Activated naive CD8-positive, alpha-beta T cell (primary cell): ENCODE data around the gene CIDEA.
"Not testable (repeated sequence)": the region's sequence is repeated elsewhere in the genome, so short reads cannot be mapped to it uniquely, and the experiment has no call there.

Source experiments
- H3K27ac Mint-ChIP-seq: one replicate; pipeline ENCODE4 v1.8.0; 2021; ENCODE audit warnings: mixed read lengths
- H3K27me3 Mint-ChIP-seq: one replicate; pipeline ENCODE4 v1.8.0; 2021; ENCODE audit warnings: mixed read lengths
- H3K36me3 Mint-ChIP-seq: one replicate; pipeline ENCODE4 v1.8.0; 2021; ENCODE audit warnings: mixed read lengths
- H3K4me1 Mint-ChIP-seq: one replicate; pipeline ENCODE4 v1.8.0; 2021; ENCODE audit warnings: low read depth, mixed read lengths
- H3K4me3 Mint-ChIP-seq: one replicate; pipeline ENCODE4 v1.8.0; 2021; ENCODE audit warnings: mild to moderate bottlenecking, mixed read lengths
- H3K9me3 Mint-ChIP-seq: one replicate; pipeline ENCODE4 v1.8.0; 2021; ENCODE audit warnings: low read depth, mixed read lengths

CIDEA gene

DNA sequence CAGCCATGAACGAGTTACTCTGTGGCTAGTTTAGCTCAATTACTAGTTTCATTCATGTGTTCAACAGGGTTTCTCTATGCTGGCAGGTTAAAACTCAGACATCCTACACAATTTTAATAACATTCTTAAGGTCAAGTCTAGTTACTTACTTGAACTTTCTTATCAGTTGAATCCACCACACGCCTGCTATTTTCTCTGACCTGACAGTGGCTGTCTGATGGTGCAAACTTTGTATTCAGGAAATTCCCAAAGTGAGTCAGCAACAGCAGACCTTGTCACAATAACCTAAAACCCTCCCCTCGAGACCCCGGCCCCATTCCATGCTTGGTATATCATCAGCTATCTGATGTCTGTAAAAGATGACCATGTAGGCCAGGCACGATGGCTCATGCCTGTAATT, 20.8 kb upstream of the CIDEA start:
- Mint-ChIP-seq H3K4me1 (peaks cover 3% of the 10 kb centered on the region), H3K4me3 (no peak overlapping the region), H3K36me3 (no peaks in the 10 kb centered on the region), H3K9me3 (no peaks in the 10 kb centered on the region), H3K27me3 (peaks cover 13% of the 10 kb centered on the region), H3K27ac (no peak overlapping the region)

- Mint-ChIP-seq H3K27me3 (peaks cover 13% of the 10 kb centered on the region), H3K4me1 (peaks cover 3% of the 10 kb centered on the region), H3K4me3 (no peak overlapping the region), H3K36me3 (no peaks in the 10 kb centered on the region), H3K27ac (no peak overlapping the region), H3K9me3 (no peaks in the 10 kb centered on the region)
Measured at GRCh38 chr18:12234451-12235190, 19.5 kb upstream of the CIDEA start.

DNA sequence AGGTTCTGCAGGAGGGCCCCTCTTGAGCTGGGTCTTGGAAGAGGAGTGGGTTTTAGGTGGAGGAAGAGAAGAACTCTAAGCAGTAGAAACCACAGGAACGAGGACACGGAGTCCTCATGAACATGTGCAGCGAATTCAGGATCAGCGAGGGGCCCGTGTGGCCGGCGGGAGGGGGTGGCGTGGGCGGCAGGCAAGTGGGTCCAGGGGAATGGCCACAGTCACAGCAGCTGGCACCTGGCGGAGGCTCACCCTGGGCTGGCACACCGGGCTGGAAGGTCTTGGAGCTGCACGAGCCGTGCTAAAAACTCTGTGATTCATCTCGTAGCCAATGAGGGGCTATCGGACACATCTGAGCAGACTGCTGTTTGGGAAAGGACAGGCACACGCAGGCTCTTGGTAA, 18.0 kb upstream of the CIDEA start:
- Mint-ChIP-seq H3K27me3 (peaks cover 14% of the 10 kb centered on the region), H3K27ac (no peak overlapping the region), H3K9me3 (no peaks in the 10 kb centered on the region), H3K4me3 (no peak overlapping the region), H3K4me1 (peaks cover 3% of the 10 kb centered on the region), H3K36me3 (no peaks in the 10 kb centered on the region)

GRCh38 chr18:12236934-12237832, 17.0 kb upstream of the CIDEA start:
- H3K27me3 Mint-ChIP-seq: peaks cover 18% of the 10 kb centered on the region
- no peaks in the 10 kb centered on the region for H3K36me3 Mint-ChIP-seq
- H3K4me3 Mint-ChIP-seq: no peak overlapping the region
- H3K27ac Mint-ChIP-seq: no peak overlapping the region
- peaks cover 3% of the 10 kb centered on the region for H3K4me1 Mint-ChIP-seq
- H3K9me3 Mint-ChIP-seq: no peaks in the 10 kb centered on the region

DNA sequence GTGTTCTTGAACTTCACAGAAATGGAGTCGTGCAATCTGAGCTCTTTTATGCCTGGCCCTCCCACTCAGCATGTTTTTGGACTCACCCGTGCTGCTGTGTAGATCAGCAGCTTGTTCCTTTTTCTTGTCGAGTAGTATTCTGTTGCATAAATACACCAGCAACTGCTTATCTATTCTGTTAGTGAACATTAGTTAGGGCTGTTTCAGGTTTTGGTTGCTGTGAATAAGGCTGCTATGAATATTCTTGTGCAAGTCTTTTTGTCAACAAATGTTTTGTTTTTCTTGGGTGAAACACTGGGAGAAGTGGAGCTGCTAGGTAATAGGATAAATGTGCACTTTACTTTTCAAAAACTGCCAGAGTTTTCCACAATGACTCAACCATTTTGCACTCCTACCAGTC, 15.3 kb upstream of the CIDEA start:
- no peak overlapping the region for H3K27ac Mint-ChIP-seq
- H3K27me3 Mint-ChIP-seq: peaks cover 15% of the 10 kb centered on the region
- H3K36me3 Mint-ChIP-seq: no peaks in the 10 kb centered on the region
- H3K4me1 Mint-ChIP-seq: peaks cover 3% of the 10 kb centered on the region
- H3K4me3 Mint-ChIP-seq: no peak overlapping the region
- no peaks in the 10 kb centered on the region for H3K9me3 Mint-ChIP-seq

DNA sequence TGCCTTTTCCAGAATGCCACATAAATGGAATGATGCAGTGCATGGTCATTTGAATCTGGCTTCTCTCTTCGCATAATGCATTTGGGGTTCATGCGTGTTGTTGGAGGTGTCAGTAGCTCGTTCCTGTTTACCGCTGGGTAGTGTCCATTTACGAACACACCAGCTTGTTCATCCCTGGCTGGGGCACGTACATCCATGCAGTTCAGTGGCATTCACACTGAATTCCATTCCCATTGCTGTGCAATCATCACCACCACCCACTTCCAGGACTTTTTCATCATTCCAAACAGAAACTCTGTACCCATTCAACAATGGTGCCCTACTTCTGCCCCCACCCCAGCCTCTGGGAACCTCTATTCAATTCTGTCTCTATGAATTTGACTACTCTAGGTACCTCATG, 14.7 kb upstream of the CIDEA start:
- H3K27ac Mint-ChIP-seq: no peak overlapping the region
- no peaks in the 10 kb centered on the region for H3K9me3 Mint-ChIP-seq
- H3K27me3 Mint-ChIP-seq: peaks cover 15% of the 10 kb centered on the region
- peaks cover 3% of the 10 kb centered on the region for H3K4me1 Mint-ChIP-seq
- no peaks in the 10 kb centered on the region for H3K36me3 Mint-ChIP-seq
- no peak overlapping the region for H3K4me3 Mint-ChIP-seq

DNA sequence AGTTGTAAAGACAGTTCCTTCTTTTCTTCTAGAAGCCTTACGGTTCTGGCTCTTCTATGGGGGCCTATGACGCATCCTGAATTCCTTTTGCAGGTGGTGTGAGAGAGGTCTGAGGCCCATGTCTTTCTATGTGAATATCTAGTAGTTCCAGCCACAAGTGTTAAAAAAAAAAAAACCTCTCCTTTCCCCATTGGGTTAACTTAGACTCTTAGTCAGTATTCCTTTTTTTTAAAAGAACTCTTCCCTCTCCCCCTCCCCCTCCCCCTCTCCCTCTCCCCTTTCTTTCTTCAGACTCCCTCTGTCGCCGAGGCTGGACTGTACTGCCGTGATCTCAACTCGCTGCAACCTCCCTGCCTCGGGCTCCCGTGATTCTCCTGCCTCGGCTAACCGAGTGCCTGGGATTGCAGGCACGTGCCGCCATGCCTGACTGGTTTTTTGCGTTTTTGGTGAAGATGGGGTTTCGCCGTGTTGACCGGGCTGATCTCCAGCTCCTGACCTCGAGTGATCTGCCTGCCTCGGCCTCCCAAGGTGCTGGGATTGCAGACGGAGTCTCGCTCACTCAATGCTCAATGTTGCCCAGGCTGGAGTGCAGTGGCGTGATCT, 11.4 kb upstream of the CIDEA start:
- peaks cover 15% of the 10 kb centered on the region for H3K27me3 Mint-ChIP-seq

GRCh38 chr18:12243272-12243671, 10.9 kb upstream of the CIDEA start:
- not testable (repeated sequence) for H3K9me3 Mint-ChIP-seq, H3K36me3 Mint-ChIP-seq, H3K27ac Mint-ChIP-seq, H3K4me1 Mint-ChIP-seq, H3K4me3 Mint-ChIP-seq
- peaks cover 15% of the 10 kb centered on the region for H3K27me3 Mint-ChIP-seq

More for the DNA sequence above, 11.4 kb upstream of the CIDEA start:
- Mint-ChIP-seq H3K36me3 (no peaks in the 10 kb centered on the region), H3K4me3 (no peak overlapping the region), H3K4me1 (no peaks in the 10 kb centered on the region), H3K27ac (no peak overlapping the region), H3K9me3 (no peaks in the 10 kb centered on the region)

DNA sequence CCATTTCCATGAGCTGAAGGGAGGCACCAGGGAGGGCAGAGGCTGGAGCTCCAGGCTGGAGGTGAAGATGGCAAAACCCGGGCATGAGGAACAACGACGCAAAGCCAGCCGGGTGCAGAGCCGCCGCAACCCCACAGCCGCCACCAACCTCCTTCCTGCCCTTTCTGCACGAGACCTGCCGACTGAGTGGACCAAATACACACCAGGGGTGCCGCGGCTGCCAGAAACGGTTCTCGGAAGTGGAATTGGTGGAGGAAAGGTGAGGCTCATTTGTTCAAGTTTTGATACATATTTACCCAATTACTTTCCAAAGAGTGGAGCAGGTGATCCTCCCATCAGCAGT, 8.4 kb upstream of the CIDEA start:
- Mint-ChIP-seq H3K4me3 (no peak overlapping the region), H3K4me1 (no peaks in the 10 kb centered on the region), H3K9me3 (no peaks in the 10 kb centered on the region), H3K36me3 (no peaks in the 10 kb centered on the region), H3K27ac (no peak overlapping the region), H3K27me3 (peaks cover 21% of the 10 kb centered on the region)

DNA sequence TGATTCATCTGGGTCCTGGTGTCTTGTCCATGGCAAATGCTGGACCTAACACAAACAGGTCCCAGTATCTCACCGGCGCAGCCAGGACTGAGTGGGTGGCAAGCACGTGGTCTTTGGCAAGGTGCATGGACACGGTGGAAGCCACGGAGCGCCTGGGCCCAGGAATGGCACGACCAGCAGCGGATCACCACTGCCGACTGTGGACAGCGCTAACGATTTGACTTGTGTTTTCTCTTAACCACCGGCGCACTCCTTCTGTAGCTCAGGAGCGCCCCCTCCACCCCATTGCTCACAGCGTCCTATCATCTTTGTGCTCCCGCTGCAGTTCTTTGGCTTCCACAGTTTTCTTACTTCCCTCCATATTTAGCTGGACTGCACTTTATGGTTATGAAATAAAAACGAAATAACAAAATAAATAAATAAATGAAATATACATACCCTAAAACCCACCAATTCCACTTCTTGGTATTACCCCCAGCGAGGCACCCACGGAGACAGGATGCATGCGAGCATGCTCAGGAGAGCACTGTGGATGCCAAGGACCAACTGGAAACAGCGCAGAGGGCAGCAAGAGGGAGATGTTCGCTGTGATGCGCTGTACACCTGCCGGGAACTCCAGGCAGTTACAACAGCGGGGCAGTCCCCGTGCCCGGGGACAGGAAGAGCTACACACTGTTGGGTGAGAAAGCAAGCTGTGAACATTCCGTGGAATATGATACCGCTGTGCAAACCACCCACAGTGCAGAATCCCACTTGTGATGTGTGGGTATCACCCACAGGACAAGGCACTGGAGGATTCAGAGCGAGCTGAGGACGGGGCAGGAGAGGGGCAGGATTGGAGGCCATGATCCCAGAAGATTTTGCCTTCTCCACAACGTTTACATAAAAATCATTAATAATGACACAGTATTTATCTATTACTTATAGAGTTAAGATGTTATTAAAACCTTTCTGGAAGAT, 7.0 kb upstream of the CIDEA start:
- H3K4me1 Mint-ChIP-seq: no peaks in the 10 kb centered on the region
- H3K9me3 Mint-ChIP-seq: no peaks in the 10 kb centered on the region
- peaks cover 29% of the 10 kb centered on the region for H3K27me3 Mint-ChIP-seq
- no peak overlapping the region for H3K27ac Mint-ChIP-seq
- no peaks in the 10 kb centered on the region for H3K36me3 Mint-ChIP-seq
- no peak overlapping the region for H3K4me3 Mint-ChIP-seq

- H3K36me3 Mint-ChIP-seq: no peaks in the 10 kb centered on the region
- H3K27me3 Mint-ChIP-seq: peaks cover 30% of the 10 kb centered on the region
- H3K27ac Mint-ChIP-seq: no peak overlapping the region
- no peaks in the 10 kb centered on the region for H3K9me3 Mint-ChIP-seq
- no peaks in the 10 kb centered on the region for H3K4me1 Mint-ChIP-seq
- H3K4me3 Mint-ChIP-seq: no peak overlapping the region
Measured at GRCh38 chr18:12247946-12248345, 6.2 kb upstream of the CIDEA start.

DNA sequence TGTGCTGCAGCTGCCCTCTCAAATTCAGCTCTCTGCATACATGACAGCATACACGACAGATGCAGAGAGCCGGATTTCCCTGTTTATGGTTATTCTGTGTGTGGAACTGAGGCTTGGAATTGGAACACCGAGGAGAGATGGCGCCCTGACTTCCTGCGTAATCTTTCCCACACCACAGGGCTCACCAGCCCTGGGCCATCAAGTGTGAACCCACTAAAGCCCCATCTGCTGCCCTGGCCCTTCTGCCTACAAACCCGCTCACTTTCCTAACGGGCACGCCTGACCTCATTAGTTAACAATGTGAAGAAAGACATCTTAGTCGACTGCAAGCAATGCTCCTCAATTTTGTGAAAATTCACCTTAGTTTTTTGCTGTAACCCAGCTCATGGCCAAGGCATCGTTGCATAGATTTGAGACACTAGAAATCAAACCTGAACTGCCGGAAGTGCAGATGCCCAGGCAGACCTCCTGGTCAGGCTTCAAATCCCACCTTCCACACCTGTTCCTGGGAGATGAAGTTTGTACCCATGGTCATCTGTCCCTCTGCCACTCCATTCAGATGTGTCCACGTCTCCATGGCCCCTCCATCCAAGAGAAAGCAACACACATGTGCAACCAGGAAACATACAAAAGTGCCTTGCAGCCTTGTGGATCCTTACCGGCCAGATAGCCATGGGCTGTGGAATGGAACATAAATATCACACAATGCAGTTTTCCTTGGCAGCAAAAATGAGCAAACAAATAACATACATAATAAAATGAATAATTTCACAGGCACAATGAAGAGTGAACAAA, 5.0 kb upstream of the CIDEA start:
- Mint-ChIP-seq H3K27me3 (peaks cover 30% of the 10 kb centered on the region), H3K4me3 (no peak overlapping the region)

GRCh38 chr18:12251311-12251710, 2.9 kb upstream of the CIDEA start:
- H3K4me1 Mint-ChIP-seq: no peaks in the 10 kb centered on the region
- H3K9me3 Mint-ChIP-seq: no peaks in the 10 kb centered on the region
- peaks cover 29% of the 10 kb centered on the region for H3K27me3 Mint-ChIP-seq
- H3K4me3 Mint-ChIP-seq: no peak overlapping the region
- H3K27ac Mint-ChIP-seq: no peak overlapping the region
- H3K36me3 Mint-ChIP-seq: no peaks in the 10 kb centered on the region

More for the DNA sequence above, 5.0 kb upstream of the CIDEA start:
- Mint-ChIP-seq H3K36me3 (no peaks in the 10 kb centered on the region), H3K27ac (no peak overlapping the region), H3K9me3 (no peaks in the 10 kb centered on the region), H3K4me1 (no peaks in the 10 kb centered on the region)

- H3K4me3 Mint-ChIP-seq: no peak overlapping the region
- no peak overlapping the region for H3K27ac Mint-ChIP-seq
- H3K4me1 Mint-ChIP-seq: no peaks in the 10 kb centered on the region
- peaks cover 29% of the 10 kb centered on the region for H3K27me3 Mint-ChIP-seq
- H3K9me3 Mint-ChIP-seq: no peaks in the 10 kb centered on the region
- no peaks in the 10 kb centered on the region for H3K36me3 Mint-ChIP-seq
Measured at GRCh38 chr18:12252061-12252460, 2.1 kb upstream of the CIDEA start.
